ENCODE measurements around the gene STPG3. TPM values are rescaled to one million over a fixed set of nuclear protein-coding genes. Genes with fewer than 3 reads are reported as not detected.
A peak's percentile ranks its signal among the peaks of the same experiment; 100 is the strongest.

The STPG3 gene
- total and polyA plus RNA-seq, 4 donors: not detected

DNA sequence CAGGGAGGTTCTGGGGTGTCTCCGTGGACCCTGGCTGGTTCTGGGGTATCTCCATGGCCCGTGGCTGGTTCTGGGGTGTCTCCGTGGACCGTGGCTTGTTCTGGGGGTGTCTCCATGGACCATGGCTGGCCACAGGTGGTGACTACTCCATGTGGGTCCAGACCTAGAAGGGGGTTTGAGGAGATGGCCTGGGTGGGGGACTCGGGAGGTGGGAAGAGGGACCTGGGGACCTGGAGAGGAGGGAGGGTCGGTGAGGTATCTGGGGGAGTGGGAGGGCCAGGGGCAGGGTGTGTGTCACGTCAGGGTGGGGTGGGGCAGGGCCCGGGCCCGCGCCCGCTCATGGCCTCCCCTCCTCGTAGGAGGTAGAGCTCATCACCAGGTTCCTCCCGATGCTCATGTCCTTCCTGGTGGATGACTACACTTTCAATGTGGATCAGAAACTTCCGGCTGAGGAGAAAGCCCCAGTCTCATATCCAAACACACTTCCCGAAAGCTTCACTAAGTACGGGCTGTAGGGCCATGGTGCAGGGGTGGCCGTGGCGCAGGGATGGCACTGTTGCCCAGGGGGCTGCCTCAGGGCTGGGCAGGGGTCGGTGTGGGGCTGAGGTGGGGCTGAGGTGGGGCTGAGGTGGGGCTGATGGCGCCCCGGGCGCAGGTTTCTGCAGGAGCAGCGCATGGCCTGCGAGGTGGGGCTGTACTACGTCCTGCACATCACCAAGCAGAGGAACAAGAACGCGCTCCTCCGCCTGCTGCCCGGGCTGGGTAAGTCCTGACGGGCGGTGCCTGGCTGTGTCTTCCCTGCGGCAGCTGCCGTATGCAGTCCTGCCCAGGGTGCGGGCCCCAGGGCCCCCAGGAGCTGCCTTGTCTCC is 15.7 kb downstream of the STPG3 start:
- 92% methylated on average over 34 of the region's 34 CpGs for WGBS

GRCh38 chr9:137267933-137268355 is 16.9 kb downstream of the STPG3 start:
- H3K36me3 ChIP-seq (ENCODE audit: control insufficient read depth in 4 of 4, insufficient read depth in 3 of 4, low read depth in 1 of 4, low read length in 3 of 4): peaks cover 5 to 17% (median 14%) of the 10 kb centered on the region in 4 donors
- no peak overlapping the region for H3K9ac ChIP-seq (ENCODE audit: low read depth in 1 of 2, low read length in 2 of 2)
- peaks cover 9 to 40% (median 24%) of the 10 kb centered on the region in 4 donors for H3K4me1 ChIP-seq (ENCODE audit: control insufficient read depth in 4 of 4, insufficient read depth in 4 of 4, low read length in 3 of 4)
- no peaks in the 10 kb centered on the region for H3K27me3 ChIP-seq (ENCODE audit: control insufficient read depth in 4 of 4, insufficient read depth in 4 of 4, low read length in 3 of 4)
- DNase-seq (ENCODE audit: low spot score): no peak
- TF ChIP-seq JUND (IDR thresholded peaks at IDR 0.05): no peak
- no peak for TF ChIP-seq EGR1 (IDR thresholded peaks at IDR 0.05; ENCODE audit: low read depth in 2 of 2)
- TF ChIP-seq RXRA (IDR thresholded peaks at IDR 0.05): no peak
- TF ChIP-seq YY1 (IDR thresholded peaks at IDR 0.05): no peak
- TF ChIP-seq, protein P1, sequence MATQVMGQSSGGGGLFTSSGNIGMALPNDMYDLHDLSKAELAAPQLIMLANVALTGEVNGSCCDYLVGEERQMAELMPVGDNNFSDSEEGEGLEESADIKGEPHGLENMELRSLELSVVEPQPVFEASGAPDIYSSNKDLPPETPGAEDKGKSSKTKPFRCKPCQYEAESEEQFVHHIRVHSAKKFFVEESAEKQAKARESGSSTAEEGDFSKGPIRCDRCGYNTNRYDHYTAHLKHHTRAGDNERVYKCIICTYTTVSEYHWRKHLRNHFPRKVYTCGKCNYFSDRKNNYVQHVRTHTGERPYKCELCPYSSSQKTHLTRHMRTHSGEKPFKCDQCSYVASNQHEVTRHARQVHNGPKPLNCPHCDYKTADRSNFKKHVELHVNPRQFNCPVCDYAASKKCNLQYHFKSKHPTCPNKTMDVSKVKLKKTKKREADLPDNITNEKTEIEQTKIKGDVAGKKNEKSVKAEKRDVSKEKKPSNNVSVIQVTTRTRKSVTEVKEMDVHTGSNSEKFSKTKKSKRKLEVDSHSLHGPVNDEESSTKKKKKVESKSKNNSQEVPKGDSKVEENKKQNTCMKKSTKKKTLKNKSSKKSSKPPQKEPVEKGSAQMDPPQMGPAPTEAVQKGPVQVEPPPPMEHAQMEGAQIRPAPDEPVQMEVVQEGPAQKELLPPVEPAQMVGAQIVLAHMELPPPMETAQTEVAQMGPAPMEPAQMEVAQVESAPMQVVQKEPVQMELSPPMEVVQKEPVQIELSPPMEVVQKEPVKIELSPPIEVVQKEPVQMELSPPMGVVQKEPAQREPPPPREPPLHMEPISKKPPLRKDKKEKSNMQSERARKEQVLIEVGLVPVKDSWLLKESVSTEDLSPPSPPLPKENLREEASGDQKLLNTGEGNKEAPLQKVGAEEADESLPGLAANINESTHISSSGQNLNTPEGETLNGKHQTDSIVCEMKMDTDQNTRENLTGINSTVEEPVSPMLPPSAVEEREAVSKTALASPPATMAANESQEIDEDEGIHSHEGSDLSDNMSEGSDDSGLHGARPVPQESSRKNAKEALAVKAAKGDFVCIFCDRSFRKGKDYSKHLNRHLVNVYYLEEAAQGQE (IDR thresholded peaks at IDR 0.05): no peak
- no peak for TF ChIP-seq SP1 (IDR thresholded peaks at IDR 0.05)
- no peak for TF ChIP-seq NR2F2 (IDR thresholded peaks at IDR 0.05)
- TF ChIP-seq ZBTB33 (IDR thresholded peaks at IDR 0.05): no peak
- TF ChIP-seq, protein P2, sequence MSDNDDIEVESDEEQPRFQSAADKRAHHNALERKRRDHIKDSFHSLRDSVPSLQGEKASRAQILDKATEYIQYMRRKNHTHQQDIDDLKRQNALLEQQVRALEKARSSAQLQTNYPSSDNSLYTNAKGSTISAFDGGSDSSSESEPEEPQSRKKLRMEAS (IDR thresholded peaks at IDR 0.05): no peak
- TF ChIP-seq FOXA1 (IDR thresholded peaks at IDR 0.05): no peak
- TF ChIP-seq HNF4A (conservative IDR thresholded peaks at IDR 0.05): no peak
- no peak for TF ChIP-seq RAD21 (IDR thresholded peaks at IDR 0.05)
- no peak for TF ChIP-seq ATF3 (IDR thresholded peaks at IDR 0.05)
- TF ChIP-seq FOXA2 (IDR thresholded peaks at IDR 0.05): no peak
- no peak for TF ChIP-seq TAF1 (conservative IDR thresholded peaks at IDR 0.05)
- no peak for TF ChIP-seq CTCF (IDR thresholded peaks at IDR 0.05; ENCODE audit: low read depth, low read length, missing input control)
- TF ChIP-seq GABPA (IDR thresholded peaks at IDR 0.05 in 1 of 2, conservative IDR thresholded peaks at IDR 0.05 in 1 of 2): no peak
- TF ChIP-seq HNF4G (IDR thresholded peaks at IDR 0.05): no peak
- no peak overlapping the region for H3K4me3 ChIP-seq (ENCODE audit: low read depth in 1 of 3, low read length in 3 of 3)
- no peaks in the 10 kb centered on the region for H3K9me3 ChIP-seq (ENCODE audit: control insufficient read depth in 4 of 4, low read length in 3 of 4)
- H3K27ac ChIP-seq (ENCODE audit: low read depth in 1 of 2, low read length in 2 of 2): peak overlapping the region; percentile 19 to 32
- WGBS: 81% methylated on average over 6 of the region's 6 CpGs

More for the DNA sequence above, 15.7 kb downstream of the STPG3 start:
- peaks cover 5 to 13% (median 9%) of the 10 kb centered on the region in 4 donors for H3K36me3 ChIP-seq (ENCODE audit: control insufficient read depth in 4 of 4, insufficient read depth in 3 of 4, low read depth in 1 of 4, low read length in 3 of 4)
- TF ChIP-seq EGR1 (IDR thresholded peaks at IDR 0.05; ENCODE audit: low read depth in 2 of 2) (no peak), HNF4A (conservative IDR thresholded peaks at IDR 0.05) (no peak), NR2F2 (IDR thresholded peaks at IDR 0.05) (no peak), ATF3 (IDR thresholded peaks at IDR 0.05) (no peak), TAF1 (conservative IDR thresholded peaks at IDR 0.05) (no peak)
- H3K9me3 ChIP-seq (ENCODE audit: control insufficient read depth in 4 of 4, low read length in 3 of 4): no peaks in the 10 kb centered on the region
- H3K9ac ChIP-seq (ENCODE audit: low read depth in 1 of 2, low read length in 2 of 2): no peak overlapping the region
- H3K27ac ChIP-seq (ENCODE audit: low read depth in 1 of 2, low read length in 2 of 2): no peak overlapping the region
- no peaks in the 10 kb centered on the region for H3K27me3 ChIP-seq (ENCODE audit: control insufficient read depth in 4 of 4, insufficient read depth in 4 of 4, low read length in 3 of 4)
- H3K4me1 ChIP-seq (ENCODE audit: control insufficient read depth in 4 of 4, insufficient read depth in 4 of 4, low read length in 3 of 4): peaks cover 11 to 33% (median 23%) of the 10 kb centered on the region in 4 donors
- H3K4me3 ChIP-seq (ENCODE audit: low read depth in 1 of 3, low read length in 3 of 3): no peak overlapping the region
- peak; percentile 31 for DNase-seq (ENCODE audit: low spot score)

Data from liver (tissue), 9 donors.